Activated T-helper 1 cell treated with anti-CD3 and anti-CD28 coated beads, Interleukin-2, amount 50 U/mL, for 16 hours (primary cell): ENCODE results near the gene SC5D.

Source experiments
- DNase-seq, 2 donors: peaks; one replicate each; pipeline ENCODE4 v3.0.0-alpha.2; 2020; ENCODE audit warnings: low read depth in 1 of 2, low spot score in 1 of 2

Gene SC5D, protein sequence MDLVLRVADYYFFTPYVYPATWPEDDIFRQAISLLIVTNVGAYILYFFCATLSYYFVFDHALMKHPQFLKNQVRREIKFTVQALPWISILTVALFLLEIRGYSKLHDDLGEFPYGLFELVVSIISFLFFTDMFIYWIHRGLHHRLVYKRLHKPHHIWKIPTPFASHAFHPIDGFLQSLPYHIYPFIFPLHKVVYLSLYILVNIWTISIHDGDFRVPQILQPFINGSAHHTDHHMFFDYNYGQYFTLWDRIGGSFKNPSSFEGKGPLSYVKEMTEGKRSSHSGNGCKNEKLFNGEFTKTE

DNA sequence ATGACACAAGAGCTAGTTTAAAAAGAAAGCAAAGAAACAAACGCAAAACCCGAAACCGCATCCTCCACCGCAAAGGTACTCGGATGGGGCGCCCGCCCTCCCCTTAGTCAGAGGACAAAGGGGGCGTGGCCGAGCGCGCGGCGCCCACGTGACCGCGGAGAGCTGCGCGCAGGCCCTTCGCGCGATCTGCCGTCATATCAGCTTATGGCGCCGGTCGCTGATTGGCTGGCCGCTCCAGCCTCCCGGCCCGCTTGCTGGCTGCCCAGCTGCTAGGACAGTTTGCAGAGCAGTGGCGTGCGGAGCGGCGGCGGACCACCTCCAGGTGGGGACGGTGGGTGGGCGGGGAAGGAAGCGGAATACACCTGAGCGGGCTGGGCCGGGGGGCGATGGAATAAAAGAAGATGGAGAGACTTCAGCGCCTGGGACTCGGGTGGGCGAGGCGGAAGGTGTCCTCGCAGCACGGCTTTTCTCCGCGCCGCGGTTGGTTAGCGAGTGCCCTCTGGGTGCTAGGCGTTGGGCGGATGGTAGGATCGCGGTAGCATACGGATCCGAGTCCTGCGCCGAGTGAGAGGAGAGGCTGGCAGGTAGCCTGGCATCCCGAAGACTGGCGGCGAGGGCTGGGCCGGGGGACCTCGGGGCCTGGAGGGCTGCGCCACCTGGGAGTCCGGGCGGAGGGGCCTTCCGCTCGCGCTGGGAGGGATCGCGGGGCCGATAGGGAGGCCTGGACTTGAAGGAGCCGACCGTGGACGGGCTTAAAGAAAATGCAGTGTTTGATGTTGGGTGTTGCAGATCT is at the start of gene SC5D:
TSS of gene SC5D (plus strand) at position 277 of the 793 bp plus-strand sequence. CDS start 10,605 bp downstream, outside the sequence.
- DNase-seq: peak; percentile 82 to 93

GRCh38 chr11:121244884-121245283 is 47.7 kb upstream of the SC5D start:
- DNase-seq: no peak

DNA sequence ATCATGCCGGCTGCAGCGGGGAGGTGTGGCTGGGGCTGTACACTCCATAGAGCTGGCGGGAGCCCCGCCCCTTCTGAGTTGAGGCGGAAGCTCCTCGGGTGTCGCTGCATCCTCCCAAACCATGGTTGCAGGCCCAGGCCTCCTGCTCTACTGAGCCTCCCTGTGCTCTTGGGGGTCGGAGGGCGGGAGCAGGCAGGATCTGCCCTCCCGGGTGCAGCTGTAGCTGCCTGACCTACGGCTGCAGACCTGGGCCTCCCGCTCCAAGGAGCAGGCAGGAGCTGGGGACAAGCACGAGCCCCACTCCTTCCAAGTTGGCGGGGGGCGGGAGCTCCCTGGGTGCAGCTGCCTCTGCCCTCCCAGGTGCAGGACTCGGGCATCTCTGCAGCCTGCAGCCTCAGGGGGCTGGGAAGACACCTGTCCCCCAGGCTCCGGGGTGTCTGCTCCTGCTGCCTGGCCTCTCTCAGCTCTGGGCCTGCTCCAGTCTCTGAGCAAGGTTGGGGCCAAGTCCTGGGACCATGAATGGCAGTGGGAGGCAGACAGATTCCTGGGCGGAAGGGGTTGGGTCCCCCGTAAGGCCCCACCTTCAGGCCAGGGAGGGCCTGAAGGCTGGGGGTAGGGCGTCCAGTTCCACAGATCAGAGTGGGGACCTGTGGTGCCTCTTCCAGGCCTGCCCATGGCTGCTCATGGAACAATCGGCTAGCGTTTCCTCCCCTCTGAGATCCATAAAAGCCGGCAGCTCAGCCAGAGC is 46.4 kb upstream of the SC5D start:
- DNase-seq: no peak

DNA sequence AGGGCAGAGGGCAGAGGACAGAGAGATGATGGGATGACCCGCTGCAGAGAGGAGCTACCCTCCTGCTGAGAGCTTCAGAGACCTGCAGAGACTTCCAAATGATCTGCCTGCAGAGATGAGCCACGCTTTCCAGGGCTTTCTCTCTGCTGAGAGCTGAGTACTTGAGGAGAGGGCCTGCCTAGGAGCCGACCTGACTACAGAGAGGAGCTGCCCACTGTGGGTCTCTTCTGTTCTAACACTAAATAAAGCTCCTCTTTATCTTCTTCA is 45.9 kb upstream of the SC5D start:
- no peak for DNase-seq

GRCh38 chr11:121248496-121248895 is 44.1 kb upstream of the SC5D start:
- no peak for DNase-seq

DNA sequence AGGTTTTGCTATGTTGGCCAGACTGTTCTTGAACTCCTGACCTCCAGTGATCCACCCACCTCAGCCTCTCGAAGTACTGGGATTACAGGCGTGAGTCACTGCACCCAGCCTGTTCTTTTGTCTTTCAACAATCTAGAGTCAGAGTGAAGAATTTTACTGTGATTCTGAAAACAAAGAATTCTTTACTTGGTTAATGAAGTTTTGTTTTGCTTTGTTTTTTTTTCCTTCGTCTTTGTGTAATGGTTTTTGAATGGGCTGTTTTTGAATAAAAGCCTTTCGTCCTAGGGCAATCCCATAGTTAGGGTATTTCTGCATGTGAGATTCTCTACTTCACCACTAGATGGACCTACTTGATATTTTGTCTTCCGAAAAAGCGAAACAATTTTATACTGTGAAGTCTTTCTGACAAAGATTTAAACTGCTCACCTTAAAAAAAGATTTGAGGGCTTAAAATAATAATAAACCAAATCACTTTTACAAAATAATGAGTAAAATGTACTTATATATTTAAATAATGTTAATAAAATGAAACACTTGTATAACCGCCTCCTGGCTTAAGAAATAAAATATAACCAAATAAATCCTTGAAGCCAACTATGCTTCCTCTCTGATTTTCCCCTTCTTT is 43.4 kb upstream of the SC5D start:
- no peak for DNase-seq

GRCh38 chr11:121250843-121251242 is 41.7 kb upstream of the SC5D start:
- no peak for DNase-seq

- DNase-seq: no peak
Observed at GRCh38 chr11:121253951-121254350, 38.6 kb upstream of the SC5D start.

DNA sequence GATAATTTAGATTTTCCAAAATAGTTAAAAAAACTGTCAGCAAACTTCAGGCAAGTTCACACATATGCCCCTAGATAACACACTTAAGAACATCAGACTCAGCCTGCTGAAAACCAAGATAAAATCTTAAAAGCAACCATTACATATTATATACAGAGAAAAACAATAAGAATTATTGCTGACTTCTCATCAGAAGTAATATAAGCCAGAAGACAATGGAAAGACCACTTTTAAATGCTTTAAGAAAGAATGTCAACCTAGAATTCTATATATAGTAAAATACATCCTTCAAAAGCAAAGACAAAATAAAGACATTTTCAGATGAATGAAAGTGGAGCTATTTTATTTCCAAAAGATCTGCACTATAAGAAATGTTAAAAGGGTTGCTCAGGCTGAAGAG is 37.8 kb upstream of the SC5D start:
- DNase-seq: no peak

DNA sequence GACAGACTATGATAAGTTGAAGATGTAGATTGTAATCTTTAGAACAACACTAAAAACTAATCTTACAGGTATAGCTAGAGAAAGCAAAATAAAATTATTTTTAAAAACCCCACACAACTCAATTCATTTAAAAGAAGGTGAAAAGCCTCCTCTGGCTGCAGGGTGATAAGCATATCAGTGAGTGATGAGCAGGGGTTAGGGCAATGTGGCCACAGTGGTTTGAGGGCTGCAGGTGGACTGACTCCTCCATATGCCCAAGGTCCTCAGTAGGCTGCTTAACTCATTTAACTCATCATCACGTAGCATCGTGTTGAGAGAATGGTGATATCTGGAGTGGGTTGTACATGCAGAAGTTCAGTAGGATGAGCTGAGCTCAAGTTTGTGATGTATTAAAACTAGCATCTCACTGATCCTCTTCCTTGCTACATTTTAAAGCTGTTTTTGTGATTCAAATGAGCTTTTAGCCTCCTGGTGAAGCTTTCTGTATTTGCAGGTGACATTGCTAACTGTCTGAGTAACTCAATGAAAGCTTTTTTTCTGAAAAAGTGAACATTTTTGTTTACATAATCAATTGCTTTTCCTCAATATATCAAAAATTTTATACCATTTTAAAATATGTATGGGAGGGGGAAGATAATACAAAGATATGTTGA is 37.0 kb upstream of the SC5D start:
- no peak for DNase-seq

DNA sequence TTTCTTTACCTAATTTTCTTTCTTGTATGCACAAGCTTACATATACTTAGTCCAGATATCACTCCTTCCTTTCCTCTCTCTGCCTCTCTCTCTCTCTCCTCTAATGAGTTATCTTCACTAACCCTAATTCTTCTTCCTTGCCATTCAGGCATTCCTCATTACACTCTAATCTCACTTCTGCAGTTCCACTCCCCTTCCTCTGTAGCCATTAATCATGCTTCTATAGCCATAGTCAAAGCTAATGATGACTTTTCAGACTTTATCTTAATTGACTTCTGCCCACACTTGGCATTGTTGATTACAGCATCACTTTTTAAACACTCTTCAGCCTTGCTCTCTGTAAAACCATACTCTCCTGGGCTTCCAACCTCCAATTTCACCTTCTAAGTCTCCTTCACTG is 35.3 kb upstream of the SC5D start:
- DNase-seq: no peak

GRCh38 chr11:121257976-121258375 is 34.6 kb upstream of the SC5D start:
- DNase-seq: no peak

DNA sequence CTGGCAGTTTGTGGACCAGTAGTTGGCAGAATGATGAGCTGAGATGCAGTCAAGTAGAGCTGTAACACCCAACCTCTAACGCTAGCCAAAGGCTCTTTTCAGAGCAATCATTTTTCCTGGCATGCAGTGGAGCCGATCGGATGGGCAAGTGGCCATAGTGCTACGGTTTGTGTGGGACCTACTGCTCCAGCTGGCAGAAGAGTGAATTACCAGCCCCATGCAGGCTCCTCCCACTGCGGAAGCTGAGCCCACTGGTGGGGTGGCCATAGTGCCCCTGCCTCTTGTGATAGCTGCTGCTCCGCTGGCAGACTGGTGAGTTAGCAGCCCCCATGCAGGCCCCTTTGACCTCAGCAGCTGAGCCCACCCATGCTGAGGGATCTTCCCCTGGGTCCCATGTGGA is 27.0 kb upstream of the SC5D start:
- DNase-seq: no peak

GRCh38 chr11:121268581-121268980 is 24.0 kb upstream of the SC5D start:
- no peak for DNase-seq

- no peak for DNase-seq
Observed at GRCh38 chr11:121270001-121270678, 22.4 kb upstream of the SC5D start.

GRCh38 chr11:121274332-121274991 is 18.1 kb upstream of the SC5D start:
- DNase-seq: no peak

DNA sequence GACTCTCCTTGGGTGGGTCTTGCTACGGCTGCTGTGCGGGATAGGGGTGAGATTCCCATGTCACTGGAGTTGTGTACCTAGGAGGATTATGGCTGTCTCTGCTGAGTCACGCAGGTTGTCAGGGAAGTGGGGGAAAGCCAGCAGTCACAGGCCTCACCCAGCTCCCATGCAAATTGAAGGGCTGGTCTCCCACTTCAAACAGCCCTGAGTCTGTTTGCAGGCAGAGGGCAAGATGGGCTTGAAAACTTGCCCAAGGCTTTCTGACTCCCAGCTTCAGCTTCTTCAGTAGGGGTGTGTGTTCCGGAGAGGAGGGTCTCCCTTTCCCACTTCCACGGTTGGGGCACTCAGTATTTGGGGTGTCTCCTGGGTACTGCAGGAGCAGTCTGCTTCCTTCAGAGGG is 10.9 kb upstream of the SC5D start:
- no peak for DNase-seq

DNA sequence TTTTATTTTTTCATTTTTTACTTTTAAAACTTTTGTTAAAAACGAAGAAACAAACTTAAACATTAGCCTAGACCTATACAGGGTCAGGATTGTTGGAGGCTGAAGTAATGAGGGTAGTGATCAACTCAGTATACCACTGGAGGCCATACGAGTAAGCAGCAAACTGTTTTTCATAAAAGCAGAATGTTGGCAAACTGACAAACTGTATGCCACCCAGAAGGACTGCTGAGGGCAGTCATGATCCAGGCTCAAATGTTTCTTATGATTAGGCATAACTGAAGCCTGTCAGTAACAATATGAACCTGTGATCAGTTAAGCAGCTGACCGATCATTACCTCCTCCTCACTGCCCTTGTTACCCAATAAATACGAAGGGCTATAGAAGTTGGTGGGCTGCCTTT is 10.2 kb upstream of the SC5D start:
- DNase-seq: no peak

- DNase-seq: no peak
Observed at GRCh38 chr11:121282886-121283502, 9.6 kb upstream of the SC5D start.

GRCh38 chr11:121291319-121291718 is 1.3 kb upstream of the SC5D start:
- no peak for DNase-seq
